ENCODE data around the gene ROMO1. TPM values are rescaled to one million over a fixed set of nuclear protein-coding genes. Genes with fewer than 3 reads are reported as not detected.
"Not testable (repeated sequence)": the region's sequence is repeated elsewhere in the genome, so short reads cannot be mapped to it uniquely, and the experiment has no call there.

ROMO1 gene
- total and polyA plus RNA-seq, 8 donors: 38.6 to 310 (median 63.6) TPM

- Histone ChIP-seq H3K4me3 (no peak overlapping the region), H3K27me3 (no peaks in the 10 kb centered on the region), H3K4me1 (peaks cover 0 to 7% (median 0%) of the 10 kb centered on the region in 3 donors), H3K27ac (no peak overlapping the region), H3K36me3 (peaks cover 0 to 87% (median 53%) of the 10 kb centered on the region in 3 donors), H3K9me3 (no peaks in the 10 kb centered on the region)
- no peak for DNase-seq
- no peak for FAIRE-seq
- ATAC-seq: no peak
- intact Hi-C loops (cut with DNase I): no loop called here
- TF ChIP-seq, protein P1, sequence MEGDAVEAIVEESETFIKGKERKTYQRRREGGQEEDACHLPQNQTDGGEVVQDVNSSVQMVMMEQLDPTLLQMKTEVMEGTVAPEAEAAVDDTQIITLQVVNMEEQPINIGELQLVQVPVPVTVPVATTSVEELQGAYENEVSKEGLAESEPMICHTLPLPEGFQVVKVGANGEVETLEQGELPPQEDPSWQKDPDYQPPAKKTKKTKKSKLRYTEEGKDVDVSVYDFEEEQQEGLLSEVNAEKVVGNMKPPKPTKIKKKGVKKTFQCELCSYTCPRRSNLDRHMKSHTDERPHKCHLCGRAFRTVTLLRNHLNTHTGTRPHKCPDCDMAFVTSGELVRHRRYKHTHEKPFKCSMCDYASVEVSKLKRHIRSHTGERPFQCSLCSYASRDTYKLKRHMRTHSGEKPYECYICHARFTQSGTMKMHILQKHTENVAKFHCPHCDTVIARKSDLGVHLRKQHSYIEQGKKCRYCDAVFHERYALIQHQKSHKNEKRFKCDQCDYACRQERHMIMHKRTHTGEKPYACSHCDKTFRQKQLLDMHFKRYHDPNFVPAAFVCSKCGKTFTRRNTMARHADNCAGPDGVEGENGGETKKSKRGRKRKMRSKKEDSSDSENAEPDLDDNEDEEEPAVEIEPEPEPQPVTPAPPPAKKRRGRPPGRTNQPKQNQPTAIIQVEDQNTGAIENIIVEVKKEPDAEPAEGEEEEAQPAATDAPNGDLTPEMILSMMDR (IDR thresholded peaks at IDR 0.05): no peak
Observed at GRCh38 chr20:35710039-35710438, 10.8 kb downstream of the ROMO1 start.

DNA sequence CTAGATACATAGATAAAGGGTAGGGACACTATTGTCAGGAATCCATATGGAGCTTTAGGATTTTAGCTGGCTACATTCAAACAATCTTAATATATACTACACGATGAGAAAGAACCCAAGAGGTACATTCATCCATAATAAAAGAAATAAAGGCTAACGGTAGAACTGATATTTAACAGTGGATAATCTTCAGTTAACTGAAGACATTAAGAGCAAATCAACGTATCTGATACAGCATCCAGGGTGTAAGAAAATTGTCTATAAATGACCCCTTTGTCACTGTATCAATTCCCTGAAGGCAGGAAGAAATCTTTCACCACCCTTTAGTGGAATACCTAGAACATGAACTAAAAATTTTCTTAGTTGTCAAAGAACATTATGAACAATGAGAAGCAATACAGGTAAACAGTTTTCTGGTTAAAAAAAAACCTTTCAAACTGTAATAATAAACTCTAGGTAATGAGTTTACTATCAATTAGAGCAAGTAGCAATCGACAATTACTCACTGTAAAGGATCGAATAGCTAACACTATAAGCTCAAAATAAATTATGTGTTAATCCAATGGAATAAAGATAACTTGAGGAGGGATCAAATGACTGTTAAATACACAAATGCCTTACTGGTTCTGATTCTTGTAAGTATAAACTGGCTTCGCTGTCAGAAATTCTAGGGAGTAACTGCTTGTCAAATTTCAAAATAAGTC is 11.8 kb downstream of the ROMO1 start:
- TF ChIP-seq, protein P1 (IDR thresholded peaks at IDR 0.05): no peak
- DNase-seq (no peak), ATAC-seq (no peak), FAIRE-seq (no peak)
- Histone ChIP-seq H3K9me3 (no peaks in the 10 kb centered on the region), H3K27ac (no peak overlapping the region), H3K27me3 (no peaks in the 10 kb centered on the region), H3K4me3 (no peak overlapping the region), H3K36me3 (peaks cover 0 to 87% (median 52%) of the 10 kb centered on the region in 3 donors), H3K4me1 (peaks cover 0 to 7% (median 0%) of the 10 kb centered on the region in 3 donors)
- intact Hi-C loops (cut with DNase I): no loop called here
- WGBS, 2 donors: 33 to 45% methylated on average over 6 of the region's 6 CpGs

- Histone ChIP-seq H3K4me1 (peaks cover 0 to 7% (median 0%) of the 10 kb centered on the region in 3 donors), H3K4me3 (no peak overlapping the region), H3K9me3 (no peaks in the 10 kb centered on the region), H3K27me3 (no peaks in the 10 kb centered on the region), H3K27ac (no peak overlapping the region), H3K36me3 (peaks cover 4 to 87% (median 52%) of the 10 kb centered on the region in 3 donors)
- FAIRE-seq: no peak
- intact Hi-C loops (cut with DNase I): no loop called here
- ATAC-seq: no peak
- WGBS, 2 donors: 67 to 75% methylated on average over 6 of the region's 6 CpGs
- no peak for DNase-seq
- TF ChIP-seq, protein P1 (IDR thresholded peaks at IDR 0.05): no peak
Observed at GRCh38 chr20:35711588-35712209, 12.5 kb downstream of the ROMO1 start.

DNA sequence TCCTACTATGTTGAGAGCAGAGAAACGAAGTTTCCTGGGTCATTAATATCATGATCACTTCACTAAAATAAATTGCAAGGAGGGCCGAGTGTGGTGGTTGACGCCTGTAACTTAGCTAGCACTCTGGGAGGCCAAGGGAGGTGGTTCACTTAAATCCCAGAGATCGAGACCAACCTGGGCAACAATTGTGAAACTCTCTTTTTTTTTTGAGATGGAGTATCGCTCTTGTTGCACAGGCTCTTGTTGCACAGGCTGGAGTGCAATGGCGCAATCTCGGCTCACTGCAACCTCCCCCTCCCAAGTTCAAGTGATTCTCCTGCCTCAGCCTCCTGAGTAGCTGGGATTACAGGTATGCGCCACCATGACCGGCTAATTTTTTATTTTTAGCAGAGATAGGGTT is 13.9 kb downstream of the ROMO1 start:
- intact Hi-C loops (cut with DNase I); H3K9me3 ChIP-seq; H3K4me3 ChIP-seq; ATAC-seq; H3K27ac ChIP-seq; DNase-seq; H3K27me3 ChIP-seq; H3K4me1 ChIP-seq; FAIRE-seq: not testable (repeated sequence)
- 84 to 86% methylated on average over 9 of the region's 9 CpGs for WGBS, 2 donors
- peaks cover 10 to 92% (median 55%) of the 10 kb centered on the region in 3 donors for H3K36me3 ChIP-seq

GRCh38 chr20:35714127-35714526 is 14.9 kb downstream of the ROMO1 start:
- intact Hi-C loops (cut with DNase I): no loop called here
- no peak overlapping the region for H3K27ac ChIP-seq

More at GRCh38 chr20:35714127-35714526, 14.9 kb downstream of the ROMO1 start:
- Histone ChIP-seq H3K4me3 (no peak overlapping the region), H3K9me3 (no peaks in the 10 kb centered on the region), H3K27me3 (no peaks in the 10 kb centered on the region), H3K36me3 (peaks cover 10 to 93% (median 57%) of the 10 kb centered on the region in 3 donors), H3K4me1 (peaks cover 0 to 7% (median 0%) of the 10 kb centered on the region in 3 donors)
- DNase-seq (no peak), ATAC-seq (no peak), FAIRE-seq (no peak)
- TF ChIP-seq, protein P1 (IDR thresholded peaks at IDR 0.05): no peak
- WGBS, 2 donors: 69 to 81% methylated on average over 4 of the region's 4 CpGs

All from pancreas (tissue), 10 donors.